Transverse colon (tissue), 4 donors: Measurements from ENCODE around the gene MEIS2. TPM values are rescaled to one million over a fixed set of nuclear protein-coding genes. Genes with fewer than 3 reads are reported as not detected.

ENCODE experiments used
- DNase-seq: peaks from one replicate; pipeline ENCODE4 v3.0.0-alpha.2; 2019
- H3K27ac ChIP-seq, 4 donors: fragments of 200-600 bp; sonication (generic); 2 replicates each; pipeline ENCODE4 v1.5.1; 2016 to 2018; ENCODE audit warnings: inconsistent platforms in 4 of 4
- H3K27me3 ChIP-seq: fragments of 200-600 bp; sonication (generic); 2 replicates; pipeline ENCODE4 v1.5.1; 2017; ENCODE audit warnings: inconsistent platforms
- H3K36me3 ChIP-seq, 4 donors: fragments of 200-600 bp; sonication (generic); 2 replicates each; pipeline ENCODE4 v1.5.1; 2017 to 2019; ENCODE audit warnings: inconsistent platforms in 4 of 4
- H3K4me1 ChIP-seq, 4 donors: fragments of 200-600 bp; sonication (generic); 2 replicates each; pipeline ENCODE4 v1.5.1; 2017 to 2020; ENCODE audit warnings: inconsistent platforms in 4 of 4
- H3K4me3 ChIP-seq, 4 donors: fragments of 200-600 bp; sonication (generic); 1 replicate in 1 of 4; 2 replicates in 3 of 4; pipeline versions ENCODE4 v1.5.1 to v1.6.1; 2017 to 2019; ENCODE audit warnings: inconsistent platforms in 4 of 4
- H3K9me3 ChIP-seq, 2 donors: fragments of 200-600 bp; sonication (generic); 2 replicates each; pipeline ENCODE4 v1.5.1; 2017 to 2019; ENCODE audit warnings: inconsistent platforms in 2 of 2
- EP300 ChIP-seq: sonication (generic); formaldehyde crosslinking; IDR thresholded peaks from one replicate; pipeline ENCODE4 v1.6.1; 2017; ENCODE audit warnings: antibody characterized with exemption, low read depth
- POLR2A ChIP-seq: fragments of 450-650 bp; IDR thresholded peaks from one replicate; pipeline ENCODE4 v1.6.1; 2016; ENCODE audit warnings: antibody characterized with exemption, mild to moderate bottlenecking, moderate library complexity
- POLR2AphosphoS5 ChIP-seq, 3 donors: sonication (generic); formaldehyde crosslinking; IDR thresholded peaks; one replicate each; pipeline ENCODE4 v1.6.1; 2016; ENCODE audit warnings: antibody characterized with exemption in 3 of 3
- WGBS, 2 donors: methylation state at CpG; one replicate each; pipeline ENCODE4 v1.1.5; 2018; ENCODE audit warnings: low coverage in 1 of 2; 5-methylcytosine and 5-hydroxymethylcytosine counted together
- in situ Hi-C, 4 donors: fragments of 200-750 bp; cut with MboI; loops; one replicate each; pipeline versions ENCODE4 v1.15.0 to v1.15.1; 2017; ENCODE audit warnings: low sequenced_read_pairs in 3 of 4, low pct_ligation_motif_present in 1 of 4, low pct_unique_long_range_greater_than_20kb in 1 of 4
- intact Hi-C: fragments of 100-400 bp; cut with DNase I; formaldehyde crosslinking; loops from one replicate; pipeline ENCODE4 v1.15.1; 2023; ENCODE audit warnings: low total_unique reads
- total RNA-seq, 4 donors: library from RNA; depleted of rRNA; stranded (reverse); fragments of >200 nt; gene quantifications; one replicate each; pipeline ENCODE4 v1.1.0, GENCODE V29; 2016
- TF ChIP-seq, protein P1 (sequence below), 5 experiments: fragments of 200-600 bp in 3 of 5; fragments of 450-650 bp in 2 of 5; sonication (generic) in 3 of 5; IDR thresholded peaks; 1 replicate in 2 of 5; 2 replicates in 3 of 5; pipeline ENCODE4 v1.5.1; 2016 to 2017; ENCODE audit warnings: antibody characterized with exemption in 5 of 5, inconsistent platforms in 3 of 5, mild to moderate bottlenecking in 2 of 5, moderate library complexity in 1 of 5

The MEIS2 gene
- total RNA-seq, 4 donors from 2014 or later: 16.5 to 43.4 (median 32.7) TPM

GRCh38 chr15:37010595-37010994, 89.8 kb downstream of the MEIS2 start:
- DNase-seq: no peak
- 77 to 82% methylated on average over 3 to 7 of the region's 7 CpGs for WGBS, 2 donors
- in situ Hi-C loops: no loop called here
- H3K4me1 ChIP-seq: peaks cover 0 to 3% (median 3%) of the 10 kb centered on the region in 4 donors
- no peak overlapping the region for H3K4me3 ChIP-seq
- no peaks in the 10 kb centered on the region for H3K36me3 ChIP-seq
- H3K9me3 ChIP-seq: no peaks in the 10 kb centered on the region
- intact Hi-C loops: no loop called here
- H3K27ac ChIP-seq: no peak overlapping the region
- H3K27me3 ChIP-seq: no peaks in the 10 kb centered on the region
- no peak for TF ChIP-seq EP300
- TF ChIP-seq POLR2AphosphoS5 (IDR thresholded peaks at IDR 0.05): no peak
- TF ChIP-seq, protein P1, sequence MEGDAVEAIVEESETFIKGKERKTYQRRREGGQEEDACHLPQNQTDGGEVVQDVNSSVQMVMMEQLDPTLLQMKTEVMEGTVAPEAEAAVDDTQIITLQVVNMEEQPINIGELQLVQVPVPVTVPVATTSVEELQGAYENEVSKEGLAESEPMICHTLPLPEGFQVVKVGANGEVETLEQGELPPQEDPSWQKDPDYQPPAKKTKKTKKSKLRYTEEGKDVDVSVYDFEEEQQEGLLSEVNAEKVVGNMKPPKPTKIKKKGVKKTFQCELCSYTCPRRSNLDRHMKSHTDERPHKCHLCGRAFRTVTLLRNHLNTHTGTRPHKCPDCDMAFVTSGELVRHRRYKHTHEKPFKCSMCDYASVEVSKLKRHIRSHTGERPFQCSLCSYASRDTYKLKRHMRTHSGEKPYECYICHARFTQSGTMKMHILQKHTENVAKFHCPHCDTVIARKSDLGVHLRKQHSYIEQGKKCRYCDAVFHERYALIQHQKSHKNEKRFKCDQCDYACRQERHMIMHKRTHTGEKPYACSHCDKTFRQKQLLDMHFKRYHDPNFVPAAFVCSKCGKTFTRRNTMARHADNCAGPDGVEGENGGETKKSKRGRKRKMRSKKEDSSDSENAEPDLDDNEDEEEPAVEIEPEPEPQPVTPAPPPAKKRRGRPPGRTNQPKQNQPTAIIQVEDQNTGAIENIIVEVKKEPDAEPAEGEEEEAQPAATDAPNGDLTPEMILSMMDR (IDR thresholded peaks at IDR 0.05): no peak
- no peak for TF ChIP-seq POLR2A

DNA sequence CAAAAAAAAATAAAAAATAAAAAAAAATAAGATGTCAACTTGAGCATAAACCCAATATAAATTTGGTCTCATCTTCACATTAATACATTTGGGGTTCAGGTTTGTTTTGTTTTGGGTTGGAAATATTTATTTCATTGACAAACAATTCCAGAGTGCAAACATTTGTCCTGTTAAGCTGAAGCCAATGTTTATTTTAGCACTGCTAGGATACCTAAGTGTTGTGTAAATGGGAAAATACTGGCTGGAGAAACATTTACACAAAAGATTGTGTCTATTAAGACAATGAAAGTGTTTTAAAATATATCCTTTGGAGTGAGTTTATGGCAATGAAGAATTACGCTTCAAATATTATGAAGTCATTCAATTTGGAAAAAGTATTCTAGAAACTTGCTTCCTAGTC, 91.1 kb downstream of the MEIS2 start:
- H3K27ac ChIP-seq: no peak overlapping the region
- intact Hi-C loops: no loop called here

GRCh38 chr15:37008205-37008604, 92.1 kb downstream of the MEIS2 start:
- no peak for DNase-seq
- 82 to 89% methylated on average over 3 of the region's 3 CpGs for WGBS, 2 donors
- TF ChIP-seq POLR2A: no peak
- no peak for TF ChIP-seq POLR2AphosphoS5 (IDR thresholded peaks at IDR 0.05)
- TF ChIP-seq, protein P1 (IDR thresholded peaks at IDR 0.05): no peak
- no peak for TF ChIP-seq EP300
- in situ Hi-C loops (no loop called here), intact Hi-C loops (no loop called here)
- Histone ChIP-seq H3K36me3 (no peaks in the 10 kb centered on the region), H3K27me3 (no peaks in the 10 kb centered on the region), H3K9me3 (no peaks in the 10 kb centered on the region), H3K27ac (no peak overlapping the region), H3K4me3 (no peak overlapping the region), H3K4me1 (no peaks in the 10 kb centered on the region)

More for the DNA sequence above, 91.1 kb downstream of the MEIS2 start:
- H3K27me3 ChIP-seq: no peaks in the 10 kb centered on the region
- in situ Hi-C loops: no loop called here
- no peak for DNase-seq
- 62 to 86% methylated on average over 1 of the region's 1 CpG for WGBS, 2 donors
- H3K4me1 ChIP-seq: no peaks in the 10 kb centered on the region
- TF ChIP-seq, protein P1 (IDR thresholded peaks at IDR 0.05): no peak
- no peak for TF ChIP-seq POLR2AphosphoS5 (IDR thresholded peaks at IDR 0.05)
- TF ChIP-seq POLR2A: no peak
- no peak for TF ChIP-seq EP300
- no peak overlapping the region for H3K4me3 ChIP-seq
- no peaks in the 10 kb centered on the region for H3K9me3 ChIP-seq
- H3K36me3 ChIP-seq: no peaks in the 10 kb centered on the region

DNA sequence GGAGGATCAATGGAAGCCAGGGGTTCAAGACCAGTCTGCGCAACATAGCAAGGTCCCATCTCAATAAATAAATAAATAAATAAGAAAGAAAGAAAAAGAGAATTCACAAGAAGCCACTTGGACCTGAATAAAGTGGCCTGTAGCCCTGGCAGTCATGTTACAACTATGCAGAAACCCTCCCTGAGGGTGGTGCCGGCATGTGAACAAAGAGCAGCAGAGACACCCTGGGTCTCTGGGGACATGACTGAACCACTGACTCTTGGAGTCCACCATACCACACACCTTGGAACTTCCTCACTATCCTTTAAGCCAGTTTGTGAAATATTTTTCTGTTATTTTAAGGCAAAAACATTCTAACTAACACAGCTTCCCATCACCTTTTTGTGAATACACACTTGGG, 93.0 kb downstream of the MEIS2 start:
- no peak overlapping the region for H3K27ac ChIP-seq
- no peaks in the 10 kb centered on the region for H3K27me3 ChIP-seq
- in situ Hi-C loops (no loop called here), intact Hi-C loops (no loop called here)
- DNase-seq: no peak
- no peaks in the 10 kb centered on the region for H3K9me3 ChIP-seq
- no peak for TF ChIP-seq EP300
- TF ChIP-seq, protein P1 (IDR thresholded peaks at IDR 0.05): no peak
- no peak for TF ChIP-seq POLR2A
- TF ChIP-seq POLR2AphosphoS5 (IDR thresholded peaks at IDR 0.05): no peak
- H3K4me1 ChIP-seq: no peaks in the 10 kb centered on the region
- H3K36me3 ChIP-seq: no peaks in the 10 kb centered on the region
- H3K4me3 ChIP-seq: no peak overlapping the region
- WGBS, 2 donors: 87 to 100% methylated on average over 1 to 2 of the region's 2 CpGs
